A204.1 (cell line): ENCODE results near the gene CD40LG.
A peak's percentile ranks its signal among the peaks of the same experiment; 100 is the strongest.

Experiments
- FAIRE-seq: peaks from 2 replicates; lab custom pipeline; 2012; peaks lifted over from hg19 to GRCh38; lab: Jason Lieb, UNC

Gene CD40LG

GRCh38 chrX:136708348-136708747, 60.4 kb downstream of the CD40LG start:
- peak; percentile 54 for FAIRE-seq
